Thyroid gland (tissue), 4 donors: Measurements from ENCODE around the gene THAP11. TPM values are rescaled to one million over a fixed set of nuclear protein-coding genes. Genes with fewer than 3 reads are reported as not detected.

Experiments
- DNase-seq, 2 donors: peaks; one replicate each; pipeline ENCODE4 v3.0.0-alpha.2; 2019
- H3K27ac ChIP-seq, 3 donors: fragments of 200-600 bp; sonication (generic); 1 replicate in 2 of 3; 2 replicates in 1 of 3; pipeline ENCODE4 v1.5.1; 2016 to 2019; ENCODE audit warnings: mild to moderate bottlenecking in 1 of 3, moderate library complexity in 1 of 3
- H3K27me3 ChIP-seq: fragments of 200-600 bp; sonication (generic); one replicate; pipeline ENCODE4 v1.5.1; 2019
- H3K36me3 ChIP-seq, 2 donors: fragments of 200-600 bp; sonication (generic); one replicate each; pipeline ENCODE4 v1.5.1; 2016 to 2019
- H3K4me1 ChIP-seq, 2 donors: fragments of 200-600 bp; sonication (generic); one replicate each; pipeline ENCODE4 v1.5.1; 2017 to 2019
- H3K4me3 ChIP-seq, 3 donors: fragments of 200-600 bp; sonication (generic); replicated peaks in 1 of 3; 1 replicate in 2 of 3; 2 replicates in 1 of 3; pipeline ENCODE4 v1.5.1; 2016; ENCODE audit warnings: mild to moderate bottlenecking in 1 of 3
- H3K9me3 ChIP-seq: fragments of 200-600 bp; sonication (generic); one replicate; pipeline ENCODE4 v1.5.1; 2017
- POLR2A ChIP-seq, 2 donors: fragments of 450-650 bp; IDR thresholded peaks; one replicate each; pipeline ENCODE4 v1.6.1; 2017; ENCODE audit warnings: antibody characterized with exemption in 2 of 2, mild to moderate bottlenecking in 2 of 2, moderate library complexity in 1 of 2
- WGBS, 2 donors: methylation state at CpG; one replicate each; pipeline ENCODE4 v1.1.5; 2017; 5-methylcytosine and 5-hydroxymethylcytosine counted together
- intact Hi-C: fragments of 100-400 bp; cut with DNase I; formaldehyde crosslinking; loops from one replicate; pipeline ENCODE4 v1.15.1; 2023
- small RNA-seq: library from RNA; depleted of rRNA; stranded (forward); fragments of <200 nt; gene quantifications from one replicate; pipeline ENCODE3, GENCODE V24; 2016
- total RNA-seq, 4 donors: library from RNA; depleted of rRNA; stranded (reverse); fragments of >200 nt; gene quantifications; one replicate each; pipeline ENCODE4 v1.2.3, GENCODE V29; 2016
- TF ChIP-seq, protein P1 (sequence below), 6 experiments: fragments of 200-600 bp in 3 of 6; fragments of 450-650 bp in 3 of 6; sonication (generic) in 3 of 6; IDR thresholded peaks; one replicate each; pipeline ENCODE4 v1.5.1; 2016 to 2019; ENCODE audit warnings: antibody characterized with exemption in 6 of 6, mild to moderate bottlenecking in 2 of 6, inconsistent platforms in 1 of 6, moderate library complexity in 1 of 6

The THAP11 gene
- total RNA-seq, 4 donors from 2014 or later, result 53.5 to 79.0 (median 67.8) TPM

GRCh38 chr16:67888331-67888730 lies 46.2 kb downstream of the THAP11 start:
- TF ChIP-seq POLR2A (IDR thresholded peaks at IDR 0.05), result no peak
- TF ChIP-seq, protein P1, sequence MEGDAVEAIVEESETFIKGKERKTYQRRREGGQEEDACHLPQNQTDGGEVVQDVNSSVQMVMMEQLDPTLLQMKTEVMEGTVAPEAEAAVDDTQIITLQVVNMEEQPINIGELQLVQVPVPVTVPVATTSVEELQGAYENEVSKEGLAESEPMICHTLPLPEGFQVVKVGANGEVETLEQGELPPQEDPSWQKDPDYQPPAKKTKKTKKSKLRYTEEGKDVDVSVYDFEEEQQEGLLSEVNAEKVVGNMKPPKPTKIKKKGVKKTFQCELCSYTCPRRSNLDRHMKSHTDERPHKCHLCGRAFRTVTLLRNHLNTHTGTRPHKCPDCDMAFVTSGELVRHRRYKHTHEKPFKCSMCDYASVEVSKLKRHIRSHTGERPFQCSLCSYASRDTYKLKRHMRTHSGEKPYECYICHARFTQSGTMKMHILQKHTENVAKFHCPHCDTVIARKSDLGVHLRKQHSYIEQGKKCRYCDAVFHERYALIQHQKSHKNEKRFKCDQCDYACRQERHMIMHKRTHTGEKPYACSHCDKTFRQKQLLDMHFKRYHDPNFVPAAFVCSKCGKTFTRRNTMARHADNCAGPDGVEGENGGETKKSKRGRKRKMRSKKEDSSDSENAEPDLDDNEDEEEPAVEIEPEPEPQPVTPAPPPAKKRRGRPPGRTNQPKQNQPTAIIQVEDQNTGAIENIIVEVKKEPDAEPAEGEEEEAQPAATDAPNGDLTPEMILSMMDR (IDR thresholded peaks at IDR 0.05), result no peak
- no peaks in the 10 kb centered on the region for H3K9me3 ChIP-seq
- H3K4me1 ChIP-seq, result peaks cover 0 to 4% of the 10 kb centered on the region in 2 donors
- no peak overlapping the region for H3K27ac ChIP-seq
- peaks cover 3 to 12% of the 10 kb centered on the region in 2 donors for H3K36me3 ChIP-seq
- H3K27me3 ChIP-seq, result no peaks in the 10 kb centered on the region
- WGBS, 2 donors, result 83 to 87% methylated on average over 2 to 3 of the region's 3 CpGs
- H3K4me3 ChIP-seq, result no peak overlapping the region
- no peak for DNase-seq
- intact Hi-C loops, result no loop called here

- TF ChIP-seq, protein P1 (IDR thresholded peaks at IDR 0.05), result no peak
- TF ChIP-seq POLR2A (IDR thresholded peaks at IDR 0.05), result no peak
- intact Hi-C loops, result no loop called here
- H3K27ac ChIP-seq, result no peak overlapping the region
Observed at GRCh38 chr16:67892375-67892774, 50.3 kb downstream of the THAP11 start.

GRCh38 chr16:67892899-67893742 lies 51.0 kb downstream of the THAP11 start, which contains the start of gene PSKH1:
Gene PSKH1 (plus strand): TSS chr16:67893254. CDS start chr16:67908750, 15,496 bp downstream.
- H3K4me1 ChIP-seq, result peaks cover 17 to 36% of the 10 kb centered on the region in 2 donors
- DNase-seq, result peak; percentile 95 to 97
- peak within 1 kb of the TSS; percentile 73 to 96 (median 96) for H3K4me3 ChIP-seq
- no peaks in the 10 kb centered on the region for H3K36me3 ChIP-seq
- intact Hi-C loops, result no loop called here
- WGBS, 2 donors, result 0 to 1% methylated on average over 21 to 24 of the region's 90 CpGs
- no peaks in the 10 kb centered on the region for H3K27me3 ChIP-seq
- H3K27ac ChIP-seq, result peak within 1 kb of the TSS; percentile 86 to 91 (median 88)
- TF ChIP-seq POLR2A (IDR thresholded peaks at IDR 0.05), result peak; percentile 53 to 88
- TF ChIP-seq, protein P1 (IDR thresholded peaks at IDR 0.05), result no peak
- no peaks in the 10 kb centered on the region for H3K9me3 ChIP-seq

More at GRCh38 chr16:67892375-67892774, 50.3 kb downstream of the THAP11 start:
- Histone ChIP-seq H3K4me3 (peak overlapping the region in 1 of 3 donors; percentile 73), H3K9me3 (no peaks in the 10 kb centered on the region), H3K36me3 (no peaks in the 10 kb centered on the region), H3K27me3 (no peaks in the 10 kb centered on the region), H3K4me1 (peaks cover 17 to 31% of the 10 kb centered on the region in 2 donors)
- 62 to 75% methylated on average over 5 of the region's 5 CpGs for WGBS, 2 donors
- no peak for DNase-seq

Small RNA genes lying within 50 kb of the gene (small RNA-seq; reads per million reads assigned to genes)
- gene AC040162.2 (not detected), gene NRN1L (not detected)

Other genes with a start within 250 kb of the THAP11 start
- 1 to 10 TPM in 2 of 4 donors, under 1 TPM in 2; 0.22 to 1.3 (median 0.92) TPM for gene CARMIL2, start 197.2 kb upstream of the THAP11 start, total RNA-seq
- 10 to 100 TPM in 3 of 4 donors, 1 to 10 TPM in 1; 9.3 to 28.7 (median 21.5) TPM for gene ACD, start 182.1 kb upstream of the THAP11 start, total RNA-seq
- gene PARD6A, start 181.4 kb upstream of the THAP11 start, total RNA-seq, result 1 to 10 TPM; 2.5 to 8.8 (median 5.0) TPM
- gene ENKD1, start 175.6 kb upstream of the THAP11 start, total RNA-seq, result 10 to 100 TPM; 14.2 to 33.2 (median 21.9) TPM
- gene C16orf86, start 175.5 kb upstream of the THAP11 start, total RNA-seq, result 10 to 100 TPM in 1 of 4 donors, 1 to 10 TPM in 3; 3.9 to 10.7 (median 6.9) TPM
- gene GFOD2, start 123.0 kb upstream of the THAP11 start, total RNA-seq, result 10 to 100 TPM; 10.9 to 27.5 (median 23.7) TPM
- gene RANBP10, start 35.8 kb upstream of the THAP11 start, total RNA-seq, result 10 to 100 TPM in 2 of 4 donors, 1 to 10 TPM in 2; 9.2 to 13.0 (median 11.0) TPM
- 1 to 10 TPM in 2 of 4 donors, under 1 TPM in 2; 0.34 to 3.2 (median 0.93) TPM for gene TSNAXIP1, start 35.4 kb upstream of the THAP11 start, total RNA-seq
- gene NUTF2, start 4.6 kb downstream of the THAP11 start, total RNA-seq, result 100 to 1,000 TPM in 1 of 4 donors, 10 to 100 TPM in 3; 31.6 to 153 (median 58.4) TPM
- gene CENPT, start 5.4 kb downstream of the THAP11 start, total RNA-seq, result 10 to 100 TPM; 15.7 to 43.8 (median 26.2) TPM
- 10 to 100 TPM; 31.4 to 68.2 (median 41.2) TPM for gene EDC4, start 30.7 kb downstream of the THAP11 start, total RNA-seq
- 1 to 10 TPM in 1 of 4 donors, not detected in 3; 2.0 TPM for gene NRN1L, start 42.6 kb downstream of the THAP11 start, total RNA-seq
- gene PSKH1, start 50.9 kb downstream of the THAP11 start, total RNA-seq, result 10 to 100 TPM; 20.3 to 35.7 (median 28.8) TPM
- gene CTRL, start 89.5 kb downstream of the THAP11 start, total RNA-seq, result under 1 TPM in 2 of 4 donors, not detected in 2; 0.34 to 0.94 TPM
- 10 to 100 TPM; 22.9 to 39.7 (median 32.5) TPM for gene PSMB10, start 94.5 kb downstream of the THAP11 start, total RNA-seq
- 10 to 100 TPM in 3 of 4 donors, 1 to 10 TPM in 1; 9.9 to 16.4 (median 13.4) TPM for gene LCAT, start 101.8 kb downstream of the THAP11 start, total RNA-seq
- 10 to 100 TPM; 47.0 to 65.1 (median 51.7) TPM for gene SLC12A4, start 126.3 kb downstream of the THAP11 start, total RNA-seq
- gene DPEP3, start 138.2 kb downstream of the THAP11 start, total RNA-seq, result under 1 TPM in 2 of 4 donors, not detected in 2; 0.11 to 0.40 TPM
- 1 to 10 TPM in 3 of 4 donors, under 1 TPM in 1; 0.22 to 2.5 (median 2.1) TPM for gene DPEP2, start 157.2 kb downstream of the THAP11 start, total RNA-seq
- not detected for gene DPEP2NB, start 173.6 kb downstream of the THAP11 start, total RNA-seq
- 10 to 100 TPM in 1 of 4 donors, 1 to 10 TPM in 3; 4.2 to 10.0 (median 6.6) TPM for gene DDX28, start 180.9 kb downstream of the THAP11 start, total RNA-seq
- gene DUS2, start 181.0 kb downstream of the THAP11 start, total RNA-seq, result 10 to 100 TPM; 10.0 to 14.1 (median 12.9) TPM
- gene NFATC3, start 243.1 kb downstream of the THAP11 start, total RNA-seq, result 100 to 1,000 TPM in 1 of 4 donors, 10 to 100 TPM in 3; 67.7 to 107 (median 71.7) TPM